OCI-LY3 (cell line): ENCODE measurements around the gene TCF4.

ENCODE experiments used
- H2AFZ ChIP-seq: fragments of 200-600, 300-600 bp; shearing (Covaris generic); 2 replicates; pipeline ENCODE4 v1.6.0; 2014; ENCODE audit warnings: antibody characterized with exemption, low read depth, low read length
- H3K27ac ChIP-seq: fragments of 200-600, 300-600 bp; sonication (generic); 2 replicates; pipeline ENCODE4 v1.5.1; 2014; ENCODE audit warnings: mild to moderate bottlenecking, low read length, moderate library complexity, mixed read lengths
- H3K27me3 ChIP-seq: fragments of 200-600, 300-600 bp; sonication (generic); 2 replicates; pipeline ENCODE4 v1.6.1; 2014; ENCODE audit warnings: low read depth, low read length, mixed read lengths
- H3K36me3 ChIP-seq: fragments of 200-600, 300-600 bp; sonication (generic); replicated peaks from 2 replicates; pipeline ENCODE3; 2014; ENCODE audit warnings: low read depth, low read length, mixed read lengths
- H3K4me1 ChIP-seq: fragments of 300-600, 200-600 bp; sonication (generic); 2 replicates; pipeline ENCODE4 v1.6.1; 2014; ENCODE audit warnings: low read length, mixed read lengths
- H3K4me2 ChIP-seq: fragments of 200-600, 300-600 bp; sonication (generic); 2 replicates; pipeline ENCODE4 v1.6.1; 2014; ENCODE audit warnings: low read length, mixed read lengths
- H3K4me3 ChIP-seq: fragments of 300-600, 200-600 bp; sonication (generic); 2 replicates; pipeline ENCODE4 v1.5.1; 2014; ENCODE audit warnings: antibody characterized with exemption, mild to moderate bottlenecking, low read length, moderate library complexity
- H3K79me2 ChIP-seq: fragments of 300-600, 200-600 bp; shearing (Covaris generic); 2 replicates; pipeline ENCODE4 v1.6.1; 2014; ENCODE audit warnings: mild to moderate bottlenecking, low read length, mixed read lengths
- H3K9ac ChIP-seq: fragments of 300-600, 200-600 bp; shearing (Covaris generic); 2 replicates; pipeline ENCODE4 v1.6.0; 2014; ENCODE audit warnings: mild to moderate bottlenecking, low read length, moderate library complexity
- H3K9me3 ChIP-seq: fragments of 200-600, 300-600 bp; shearing (Covaris generic); 2 replicates; pipeline ENCODE4 v1.6.1; 2014; ENCODE audit warnings: low read length, mixed read lengths; ENCODE audit not compliant: insufficient read depth
- H4K20me1 ChIP-seq: fragments of 200-600, 300-600 bp; sonication (generic); 2 replicates; pipeline ENCODE4 v1.6.1; 2016; ENCODE audit warnings: low read length, mixed read lengths; ENCODE audit not compliant: insufficient read depth
- EZH2phosphoT487 ChIP-seq: fragments of 200-600 bp; shearing (Covaris generic); IDR thresholded peaks from 2 replicates; pipeline ENCODE4 v1.6.1; 2018; ENCODE audit warnings: antibody characterized with exemption, mixed run types, low read depth
- TF ChIP-seq, protein P1 (sequence below): fragments of 200-600, 300-600 bp; sonication (generic); IDR thresholded peaks from 2 replicates; pipeline ENCODE4 v1.5.1; 2014; ENCODE audit warnings: antibody characterized with exemption, low read length, low read depth

The TCF4 gene

DNA sequence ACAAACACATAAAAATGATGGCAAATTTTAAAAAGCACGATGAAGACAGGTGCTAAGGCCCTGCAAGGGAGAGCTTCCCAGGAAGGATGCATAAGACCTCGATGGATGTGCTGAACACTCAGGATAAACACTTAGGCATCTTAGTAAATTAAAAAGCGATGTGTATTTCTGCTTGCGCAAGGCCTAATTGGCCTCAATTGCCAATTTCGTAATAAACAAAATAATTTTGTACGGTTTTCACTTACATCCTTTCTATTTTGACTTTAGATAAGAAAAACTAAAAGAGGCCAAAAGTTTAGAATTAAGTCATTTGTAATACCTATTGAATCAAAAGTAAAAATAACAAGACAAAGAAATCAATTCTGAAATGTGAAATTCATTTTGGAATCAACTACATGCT is 189.1 kb downstream of the TCF4 start:
- H3K79me2 ChIP-seq, result peaks cover 100% of the 10 kb centered on the region

DNA sequence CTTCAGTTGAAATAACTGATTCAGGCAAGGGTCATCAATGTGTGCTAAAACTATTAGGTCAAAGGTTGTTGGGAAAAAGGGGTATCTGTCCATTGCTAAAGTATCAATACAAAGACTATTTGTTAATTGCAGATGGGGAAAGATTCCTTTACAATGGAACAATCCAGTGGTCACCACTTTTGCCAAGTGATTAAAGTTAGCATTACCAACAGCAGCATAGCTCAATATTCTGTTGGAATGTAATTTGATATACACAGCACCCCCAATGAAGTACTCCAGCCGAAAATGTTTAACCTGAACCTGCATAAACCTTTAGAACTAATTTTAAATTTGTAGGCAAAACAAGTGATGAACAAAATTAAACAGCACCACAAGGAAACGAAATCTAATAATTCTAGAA is 191.0 kb downstream of the TCF4 start:
- H3K27ac ChIP-seq, result no peak overlapping the region
- no peak overlapping the region for H3K9ac ChIP-seq
- H3K79me2 ChIP-seq, result peaks cover 100% of the 10 kb centered on the region
- no peak overlapping the region for H3K4me3 ChIP-seq
- H3K4me2 ChIP-seq, result no peak overlapping the region
- no peaks in the 10 kb centered on the region for H3K9me3 ChIP-seq
- H3K4me1 ChIP-seq, result peaks cover 20% of the 10 kb centered on the region
- no peak overlapping the region for H2AFZ ChIP-seq
- H3K36me3 ChIP-seq, result peaks cover 57% of the 10 kb centered on the region
- no peaks in the 10 kb centered on the region for H3K27me3 ChIP-seq
- peaks cover 99% of the 10 kb centered on the region for H4K20me1 ChIP-seq
- TF ChIP-seq, protein P1, sequence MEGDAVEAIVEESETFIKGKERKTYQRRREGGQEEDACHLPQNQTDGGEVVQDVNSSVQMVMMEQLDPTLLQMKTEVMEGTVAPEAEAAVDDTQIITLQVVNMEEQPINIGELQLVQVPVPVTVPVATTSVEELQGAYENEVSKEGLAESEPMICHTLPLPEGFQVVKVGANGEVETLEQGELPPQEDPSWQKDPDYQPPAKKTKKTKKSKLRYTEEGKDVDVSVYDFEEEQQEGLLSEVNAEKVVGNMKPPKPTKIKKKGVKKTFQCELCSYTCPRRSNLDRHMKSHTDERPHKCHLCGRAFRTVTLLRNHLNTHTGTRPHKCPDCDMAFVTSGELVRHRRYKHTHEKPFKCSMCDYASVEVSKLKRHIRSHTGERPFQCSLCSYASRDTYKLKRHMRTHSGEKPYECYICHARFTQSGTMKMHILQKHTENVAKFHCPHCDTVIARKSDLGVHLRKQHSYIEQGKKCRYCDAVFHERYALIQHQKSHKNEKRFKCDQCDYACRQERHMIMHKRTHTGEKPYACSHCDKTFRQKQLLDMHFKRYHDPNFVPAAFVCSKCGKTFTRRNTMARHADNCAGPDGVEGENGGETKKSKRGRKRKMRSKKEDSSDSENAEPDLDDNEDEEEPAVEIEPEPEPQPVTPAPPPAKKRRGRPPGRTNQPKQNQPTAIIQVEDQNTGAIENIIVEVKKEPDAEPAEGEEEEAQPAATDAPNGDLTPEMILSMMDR, result no peak
- TF ChIP-seq EZH2phosphoT487, result no peak

More for the DNA sequence above, 189.1 kb downstream of the TCF4 start:
- no peak overlapping the region for H3K27ac ChIP-seq
- H3K4me3 ChIP-seq, result no peak overlapping the region
- H4K20me1 ChIP-seq, result peaks cover 99% of the 10 kb centered on the region
- H3K36me3 ChIP-seq, result peaks cover 60% of the 10 kb centered on the region
- no peak overlapping the region for H3K4me2 ChIP-seq
- peaks cover 38% of the 10 kb centered on the region for H3K4me1 ChIP-seq
- H2AFZ ChIP-seq, result no peak overlapping the region
- no peak for TF ChIP-seq EZH2phosphoT487
- TF ChIP-seq, protein P1, result no peak
- no peaks in the 10 kb centered on the region for H3K27me3 ChIP-seq
- H3K9me3 ChIP-seq, result no peaks in the 10 kb centered on the region
- no peak overlapping the region for H3K9ac ChIP-seq

DNA sequence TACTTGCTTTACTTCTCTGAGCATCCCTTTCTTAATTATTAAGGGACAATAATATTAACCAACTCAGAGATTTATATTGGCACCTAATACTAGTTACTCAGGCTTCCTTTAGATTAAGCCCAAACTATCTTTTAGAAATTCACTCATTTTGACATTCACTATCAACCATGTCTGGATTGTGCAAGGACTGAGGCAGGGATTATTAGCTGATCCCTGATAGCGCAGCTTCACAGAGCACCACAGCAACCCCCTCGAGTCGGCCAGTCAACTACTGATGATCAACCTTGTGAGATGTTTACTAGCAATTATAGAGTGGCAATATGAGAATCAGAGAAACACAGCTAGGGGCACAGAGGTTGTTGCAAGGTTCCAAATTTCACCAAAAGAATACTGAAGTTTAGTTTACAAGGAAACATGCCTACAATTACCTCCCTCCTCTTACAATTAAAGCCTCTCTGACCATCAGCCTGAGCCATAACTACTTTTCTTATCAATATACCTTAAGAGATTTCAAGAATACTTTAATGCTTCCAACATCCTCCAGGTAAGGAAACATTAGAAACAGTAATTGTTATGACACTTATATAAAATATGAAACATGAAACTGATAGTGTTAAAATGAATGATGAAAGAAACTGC is 191.6 kb downstream of the TCF4 start:
- H3K9ac ChIP-seq, result no peak overlapping the region
- no peak overlapping the region for H3K4me3 ChIP-seq
- H3K4me2 ChIP-seq, result no peak overlapping the region
- TF ChIP-seq, protein P1, result no peak
- no peak for TF ChIP-seq EZH2phosphoT487
- H3K4me1 ChIP-seq, result peaks cover 14% of the 10 kb centered on the region
- no peak overlapping the region for H2AFZ ChIP-seq
- no peaks in the 10 kb centered on the region for H3K9me3 ChIP-seq
- no peaks in the 10 kb centered on the region for H3K27me3 ChIP-seq
- peaks cover 51% of the 10 kb centered on the region for H3K36me3 ChIP-seq
- H3K27ac ChIP-seq, result no peak overlapping the region
- peaks cover 100% of the 10 kb centered on the region for H3K79me2 ChIP-seq
- peaks cover 96% of the 10 kb centered on the region for H4K20me1 ChIP-seq

DNA sequence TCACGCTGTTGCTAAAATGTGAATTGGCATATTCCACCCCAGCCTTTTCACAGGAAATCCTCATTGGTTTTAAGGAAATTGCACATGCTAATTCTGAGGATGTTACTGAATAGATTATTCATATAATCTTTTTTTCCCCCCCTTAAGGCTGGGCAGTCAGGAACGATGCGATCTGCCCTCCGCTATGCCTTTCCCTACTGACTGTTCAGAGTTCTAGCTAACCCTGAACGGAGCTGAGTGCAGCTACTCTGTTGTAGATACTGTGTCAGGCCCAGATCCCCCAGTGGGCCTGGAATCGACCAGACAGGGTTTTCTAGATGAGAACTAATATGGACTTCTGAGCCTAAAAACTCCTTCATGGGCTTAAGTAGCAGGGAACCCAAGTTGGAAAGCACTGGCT is 192.2 kb downstream of the TCF4 start:
- no peaks in the 10 kb centered on the region for H3K27me3 ChIP-seq

More for the DNA sequence above, 192.2 kb downstream of the TCF4 start:
- Histone ChIP-seq H2AFZ (no peak overlapping the region), H3K79me2 (peaks cover 100% of the 10 kb centered on the region), H3K4me1 (peaks cover 8% of the 10 kb centered on the region), H4K20me1 (peaks cover 95% of the 10 kb centered on the region), H3K4me2 (no peak overlapping the region), H3K36me3 (peaks cover 48% of the 10 kb centered on the region), H3K4me3 (no peak overlapping the region), H3K9ac (no peak overlapping the region), H3K9me3 (no peaks in the 10 kb centered on the region), H3K27ac (no peak overlapping the region)
- no peak for TF ChIP-seq EZH2phosphoT487
- TF ChIP-seq, protein P1, result no peak
